NOMO-1 treated with DMSO at 0.1 percent for 48 hours (cell line): Measurements from ENCODE around the gene KIF26B.

Experiments used
- DNase-seq: peaks from one replicate; lab custom pipeline; 2025; ENCODE audit not compliant: unreplicated experiment; lab: John Stamatoyannopoulos, UW

Gene KIF26B

DNA sequence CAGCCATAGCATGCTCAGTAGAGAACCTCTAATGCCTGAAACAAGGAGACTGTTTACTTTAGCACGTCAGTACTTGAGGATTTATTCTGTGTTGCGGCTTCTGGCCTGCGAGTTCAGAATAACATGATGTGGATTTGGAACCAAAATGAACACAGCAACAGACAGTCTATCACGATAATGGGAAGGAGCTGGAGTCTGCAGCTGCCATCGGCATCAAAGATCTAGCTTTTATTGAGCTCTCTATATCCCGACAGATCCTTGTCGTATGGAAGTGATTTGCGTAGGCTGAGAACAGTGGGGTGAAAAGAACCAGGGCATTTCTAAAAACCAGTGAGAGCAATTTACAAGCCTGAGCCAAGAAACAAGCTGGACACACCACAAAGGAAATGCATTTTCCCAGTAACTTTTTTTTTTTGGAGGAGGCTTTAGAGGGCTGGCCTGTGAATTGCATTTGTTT is 294.2 kb downstream of the KIF26B start:
- DNase-seq, result no peak

GRCh38 chr1:245453541-245453940 is 298.8 kb downstream of the KIF26B start:
- no peak for DNase-seq

DNA sequence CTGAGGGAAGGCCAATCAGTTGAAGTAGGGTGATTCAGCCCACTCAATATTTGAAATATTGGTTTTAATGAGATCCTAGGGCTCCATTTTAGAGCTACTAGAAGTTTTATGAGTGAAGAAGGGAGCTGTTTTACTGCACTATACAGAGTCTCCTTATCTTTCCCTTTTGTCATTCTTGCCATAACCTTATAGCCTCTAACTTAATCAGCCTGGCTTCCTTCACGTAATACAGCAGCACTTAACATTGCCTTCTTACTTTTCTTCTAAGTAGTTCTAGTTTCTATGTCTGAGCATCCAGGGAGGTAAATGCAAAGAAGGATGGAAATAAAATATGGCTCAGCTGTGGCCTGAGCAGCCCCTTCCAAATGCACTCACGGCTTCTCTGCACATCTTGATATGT is 299.3 kb downstream of the KIF26B start:
- DNase-seq, result no peak

GRCh38 chr1:245457562-245457961 is 302.8 kb downstream of the KIF26B start:
- DNase-seq, result no peak

DNA sequence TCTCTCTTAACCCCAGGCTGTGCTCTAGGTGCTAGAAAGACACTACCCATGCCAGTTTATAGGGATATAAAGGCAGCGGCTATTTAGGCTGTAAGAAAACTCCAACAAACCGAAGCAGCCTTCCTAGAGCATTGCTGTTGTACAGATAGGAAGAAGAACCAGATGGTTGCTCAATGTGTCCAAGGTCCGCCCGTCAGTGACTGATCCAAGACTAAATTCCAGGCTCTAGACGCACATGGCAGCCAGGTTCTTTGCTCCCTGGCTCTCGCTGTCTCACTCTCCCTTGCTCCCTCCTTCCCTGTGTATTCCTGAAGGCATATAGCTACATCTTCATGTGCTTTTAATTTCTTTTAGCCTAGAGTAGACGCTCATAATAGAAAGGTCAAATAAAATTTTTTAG is 303.4 kb downstream of the KIF26B start:
- DNase-seq, result no peak

- peak; percentile 99 for DNase-seq
Observed at GRCh38 chr1:245458761-245459174, 304.0 kb downstream of the KIF26B start.

DNA sequence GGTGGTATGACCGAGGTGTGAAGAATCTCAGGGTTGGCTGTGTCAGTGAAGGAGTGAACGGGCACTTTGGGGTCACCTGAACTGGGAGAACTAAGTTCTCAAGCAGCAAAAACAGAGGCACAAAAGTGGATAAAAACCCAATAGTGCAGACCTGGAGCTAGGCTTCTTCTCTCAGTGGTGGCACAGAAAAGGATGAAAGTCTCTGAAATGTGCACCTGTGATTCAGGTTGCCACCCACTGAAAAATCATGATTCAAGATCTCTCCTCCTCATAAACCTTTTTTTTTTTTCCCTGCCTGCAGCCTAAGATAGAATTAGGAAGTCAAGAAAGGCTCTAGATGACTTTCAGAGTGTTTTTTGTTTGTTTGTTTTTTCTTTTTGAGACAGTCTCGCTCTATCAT is 304.8 kb downstream of the KIF26B start:
- DNase-seq, result no peak

- DNase-seq, result no peak
Observed at GRCh38 chr1:245461681-245462080, 306.9 kb downstream of the KIF26B start.

- no peak for DNase-seq
Observed at GRCh38 chr1:245462161-245462560, 307.4 kb downstream of the KIF26B start.

DNA sequence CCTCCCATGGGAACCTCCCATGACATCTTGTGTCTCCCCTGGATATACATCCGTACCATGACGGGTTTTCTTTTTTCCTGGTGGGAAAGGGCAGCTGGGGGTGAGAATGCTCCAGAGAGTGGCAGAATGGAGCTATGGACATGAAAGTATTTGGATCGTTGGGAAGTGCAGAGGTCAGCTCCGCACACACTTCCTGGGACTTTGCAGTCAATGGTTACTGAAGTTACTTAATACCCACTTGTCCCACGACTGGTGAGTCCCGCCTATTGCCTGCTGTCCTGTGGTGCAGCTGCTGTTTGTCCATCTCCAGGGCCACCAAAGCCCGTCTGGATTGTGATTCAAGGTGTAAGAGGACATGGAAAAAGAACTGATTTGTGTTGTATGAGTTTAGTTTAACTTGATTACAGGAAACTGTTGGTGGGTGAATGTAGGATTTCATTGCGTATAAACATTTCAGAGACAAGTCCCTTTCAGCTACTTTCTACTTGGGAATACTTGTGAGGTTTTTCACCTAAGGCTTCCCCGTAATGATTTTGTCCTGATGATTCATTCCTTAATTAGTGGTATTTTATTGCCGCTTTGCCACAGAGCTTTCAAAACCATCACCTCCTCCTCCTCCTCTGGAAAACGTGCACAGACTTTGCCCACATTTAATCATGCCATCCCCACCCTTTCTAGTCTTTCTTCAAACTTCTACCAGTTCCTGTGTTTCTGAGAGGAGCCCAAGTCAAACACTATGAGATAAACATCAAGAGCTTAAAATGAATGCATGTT is 308.8 kb downstream of the KIF26B start:
- peak; percentile 11 for DNase-seq

DNA sequence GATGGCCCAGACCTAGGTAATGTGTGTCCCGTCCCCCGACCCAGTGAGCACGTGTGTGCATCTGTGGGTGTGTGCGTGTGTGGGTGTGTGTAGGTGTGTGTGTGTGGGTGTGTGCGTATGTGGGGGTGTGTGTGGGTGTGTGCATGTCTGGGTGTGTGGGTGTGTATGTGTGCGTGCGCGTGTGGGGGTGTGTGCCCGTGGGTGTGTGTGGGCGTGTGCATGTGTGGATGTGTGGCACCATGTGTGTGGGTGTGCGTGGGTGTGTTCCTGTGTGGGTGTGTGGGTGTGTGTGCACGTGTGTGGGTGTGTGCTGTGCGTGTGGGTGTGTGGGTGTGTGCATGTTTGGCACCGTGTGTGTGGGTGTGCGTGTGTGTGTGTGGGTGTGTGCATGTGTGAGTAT is 309.5 kb downstream of the KIF26B start:
- DNase-seq, result no peak

DNA sequence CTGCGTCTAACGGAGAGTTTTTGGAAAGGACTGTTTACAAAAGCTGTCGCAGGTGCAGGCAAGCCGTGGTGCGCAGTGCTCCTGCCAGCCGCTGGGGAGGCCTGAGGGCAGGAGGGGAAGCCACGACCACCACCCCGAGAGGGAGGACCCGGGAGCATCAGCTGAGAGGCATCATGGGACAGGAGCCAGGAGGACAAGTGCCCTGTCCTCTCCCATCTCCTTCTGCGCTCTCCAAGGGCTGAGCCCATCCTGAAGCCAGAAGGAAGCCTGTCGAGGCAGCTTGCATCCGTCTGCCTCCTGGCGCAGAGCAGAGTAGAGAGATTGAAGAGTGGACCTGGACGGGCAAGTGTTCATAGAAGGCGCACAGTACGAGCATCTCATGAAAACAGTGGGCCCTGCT is 310.9 kb downstream of the KIF26B start:
- DNase-seq, result no peak

- DNase-seq, result no peak
Observed at GRCh38 chr1:245466261-245466660, 311.5 kb downstream of the KIF26B start.

DNA sequence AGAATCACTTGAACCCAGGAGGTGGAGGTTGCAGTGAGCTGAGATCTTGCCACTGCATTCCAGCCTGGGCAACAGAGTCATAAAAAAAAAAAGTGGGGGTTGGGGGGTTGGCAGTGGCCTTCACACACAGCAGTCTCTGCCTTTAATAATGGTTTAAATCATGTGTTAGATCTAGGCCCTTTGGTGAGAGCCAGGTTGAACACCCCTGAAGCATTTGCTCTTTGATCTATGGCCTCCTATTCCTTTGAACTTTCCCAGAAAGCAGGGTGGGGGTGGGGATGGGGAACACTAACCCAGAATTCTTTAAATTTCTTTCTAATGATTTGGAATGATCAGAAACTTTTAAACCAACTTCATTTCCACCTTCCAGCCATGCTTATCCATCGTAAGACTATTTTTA is 313.0 kb downstream of the KIF26B start:
- DNase-seq, result no peak

- no peak for DNase-seq
Observed at GRCh38 chr1:245469006-245469405, 314.2 kb downstream of the KIF26B start.

GRCh38 chr1:245469734-245470133 is 314.9 kb downstream of the KIF26B start:
- no peak for DNase-seq

- DNase-seq, result no peak
Observed at GRCh38 chr1:245475126-245475525, 320.3 kb downstream of the KIF26B start.

- peak; percentile 50 for DNase-seq
Observed at GRCh38 chr1:245475961-245476516, 321.3 kb downstream of the KIF26B start.

DNA sequence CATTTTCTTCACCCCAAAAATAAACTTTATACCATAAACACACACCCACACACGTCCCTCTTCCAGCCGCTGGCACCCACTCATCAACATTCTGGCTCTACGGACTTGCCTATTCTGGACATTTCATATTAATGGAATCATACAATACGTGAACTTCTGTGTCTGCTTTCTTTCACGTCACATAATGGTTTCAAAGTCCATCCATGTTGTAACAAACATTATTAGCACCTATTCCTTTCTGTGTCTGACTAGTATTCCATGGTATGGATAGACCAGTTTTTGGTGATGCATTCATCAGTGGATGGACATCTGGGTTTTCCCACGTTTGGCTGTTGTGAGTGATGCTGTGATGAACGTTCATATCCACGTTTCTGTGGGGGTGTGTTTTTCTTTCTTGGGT is 323.2 kb downstream of the KIF26B start:
- no peak for DNase-seq

DNA sequence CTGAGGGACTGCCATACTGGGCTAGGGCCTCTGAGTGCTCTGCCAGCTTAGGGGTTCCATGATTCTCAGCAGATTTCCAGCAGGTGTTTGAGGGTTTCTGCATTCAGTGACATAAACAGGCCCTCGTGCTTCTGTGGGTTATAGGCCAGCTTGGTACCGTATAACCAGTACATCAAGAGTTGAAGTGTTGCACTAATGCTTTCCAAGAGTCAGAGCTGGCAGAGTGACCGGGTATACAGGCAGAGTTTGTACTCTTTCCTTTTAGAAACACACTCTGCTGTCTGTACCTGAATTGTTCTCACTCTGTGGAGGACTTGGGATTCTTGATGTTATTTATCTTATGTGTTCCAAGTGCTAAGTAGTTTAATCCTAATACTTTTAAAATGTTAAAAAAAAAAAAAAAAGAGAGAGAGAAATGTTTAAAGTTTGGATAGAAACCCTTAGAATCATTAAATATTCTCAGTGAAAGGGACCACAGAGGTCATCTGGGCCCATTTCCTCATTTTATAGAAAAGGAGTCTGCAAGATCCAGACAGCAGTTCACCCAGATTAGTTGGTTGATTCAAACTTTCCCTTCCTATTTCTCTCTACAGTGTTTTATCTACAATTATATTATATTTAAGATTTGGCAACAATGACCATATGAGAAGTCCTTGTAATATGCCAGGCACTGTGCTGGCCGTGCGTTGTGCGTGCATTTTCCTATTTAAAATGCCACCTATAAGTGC is 325.8 kb downstream of the KIF26B start:
- DNase-seq, result peak; percentile 72

DNA sequence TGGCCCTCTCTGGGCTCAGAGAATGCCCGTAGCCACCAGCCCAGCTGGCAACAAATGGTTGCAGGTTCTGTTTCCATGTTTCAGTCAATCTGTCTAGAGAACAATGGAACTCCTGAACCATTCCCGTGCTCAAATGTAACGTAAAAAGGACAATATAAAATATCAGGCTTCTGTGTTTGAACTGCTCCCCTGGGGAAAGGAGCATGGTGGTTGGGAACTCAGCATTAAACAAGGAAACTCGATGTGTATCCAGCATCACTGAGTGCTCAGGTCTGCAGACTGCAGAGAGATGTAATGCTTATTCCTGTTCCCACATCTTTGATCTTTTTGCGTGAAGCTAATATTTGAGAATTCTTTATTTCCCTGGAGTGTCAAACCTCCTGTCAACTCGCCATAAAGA is 326.5 kb downstream of the KIF26B start:
- no peak for DNase-seq

DNA sequence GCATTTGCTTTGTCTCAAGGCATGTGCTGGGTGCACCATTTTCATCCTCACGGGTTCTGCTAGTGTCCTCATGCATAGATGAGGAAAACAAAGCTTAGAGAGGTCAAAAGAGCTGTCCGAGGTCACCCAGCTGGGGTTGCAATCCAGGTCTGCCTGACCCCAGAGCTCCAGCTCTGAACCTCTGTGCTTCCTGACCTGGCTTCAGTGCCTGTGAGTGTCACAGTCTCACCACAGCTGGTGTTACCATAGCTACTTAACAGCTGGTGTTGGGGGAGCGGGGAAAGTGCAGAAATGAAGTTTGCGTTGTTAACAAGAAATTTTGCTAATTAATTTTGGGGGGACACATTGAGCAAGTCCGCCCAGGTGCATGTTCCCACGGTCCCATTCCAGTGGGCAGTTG is 328.5 kb downstream of the KIF26B start:
- DNase-seq, result no peak
